Adrenal gland (tissue), 5 donors: ENCODE measurements around the gene RNF144B.

Experiments used
- POLR2A ChIP-seq, 2 donors: fragments of 450-650 bp; IDR thresholded peaks; one replicate each; pipeline ENCODE4 v1.6.1; 2017; ENCODE audit warnings: antibody characterized with exemption in 2 of 2, mild to moderate bottlenecking in 2 of 2, moderate library complexity in 1 of 2
- TF ChIP-seq, protein P1 (sequence below), 6 experiments: fragments of 450-650 bp in 4 of 6; fragments of 200-600 bp in 2 of 6; sonication (generic) in 1 of 6; IDR thresholded peaks; 1 replicate in 5 of 6; 2 replicates in 1 of 6; pipeline versions ENCODE4 v1.5.1 to v1.8.0; 2016 to 2021; ENCODE audit warnings: antibody characterized with exemption in 6 of 6, mild to moderate bottlenecking in 2 of 6, moderate library complexity in 1 of 6
- donor health status: DM: no; HTN: no; CAD: no.

DNA sequence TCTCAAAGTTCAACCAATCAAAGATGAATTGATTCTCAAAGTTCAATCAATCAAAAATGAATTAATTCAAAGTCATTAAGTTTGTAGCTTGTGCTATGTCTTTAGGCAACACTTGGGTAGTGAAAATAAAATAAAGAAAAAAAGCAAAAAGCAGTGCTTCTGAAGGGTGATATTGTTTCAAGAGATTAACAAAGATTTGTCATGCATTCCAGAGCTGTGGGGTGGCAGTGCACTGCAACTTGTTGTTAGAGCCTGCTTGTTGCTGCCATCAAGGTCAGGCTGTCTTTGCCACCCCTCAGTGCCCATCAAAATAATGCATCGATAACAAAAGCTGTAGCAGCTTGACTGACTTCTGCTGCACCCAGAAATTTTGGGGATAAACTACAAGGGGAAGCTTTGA, 128.6 kb downstream of the RNF144B start:
- TF ChIP-seq, protein P1, sequence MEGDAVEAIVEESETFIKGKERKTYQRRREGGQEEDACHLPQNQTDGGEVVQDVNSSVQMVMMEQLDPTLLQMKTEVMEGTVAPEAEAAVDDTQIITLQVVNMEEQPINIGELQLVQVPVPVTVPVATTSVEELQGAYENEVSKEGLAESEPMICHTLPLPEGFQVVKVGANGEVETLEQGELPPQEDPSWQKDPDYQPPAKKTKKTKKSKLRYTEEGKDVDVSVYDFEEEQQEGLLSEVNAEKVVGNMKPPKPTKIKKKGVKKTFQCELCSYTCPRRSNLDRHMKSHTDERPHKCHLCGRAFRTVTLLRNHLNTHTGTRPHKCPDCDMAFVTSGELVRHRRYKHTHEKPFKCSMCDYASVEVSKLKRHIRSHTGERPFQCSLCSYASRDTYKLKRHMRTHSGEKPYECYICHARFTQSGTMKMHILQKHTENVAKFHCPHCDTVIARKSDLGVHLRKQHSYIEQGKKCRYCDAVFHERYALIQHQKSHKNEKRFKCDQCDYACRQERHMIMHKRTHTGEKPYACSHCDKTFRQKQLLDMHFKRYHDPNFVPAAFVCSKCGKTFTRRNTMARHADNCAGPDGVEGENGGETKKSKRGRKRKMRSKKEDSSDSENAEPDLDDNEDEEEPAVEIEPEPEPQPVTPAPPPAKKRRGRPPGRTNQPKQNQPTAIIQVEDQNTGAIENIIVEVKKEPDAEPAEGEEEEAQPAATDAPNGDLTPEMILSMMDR (IDR thresholded peaks at IDR 0.05) = no peak
- no peak for TF ChIP-seq POLR2A (IDR thresholded peaks at IDR 0.05)
